HEK293T (cell line): Measurements from ENCODE around the gene LSAMP.
"Not testable (repeated sequence)": the region's sequence is repeated elsewhere in the genome, so short reads cannot be mapped to it uniquely, and the experiment has no call there.

Experiments
- CTCF ChIA-PET: fragments of 350-600 bp; formaldehyde crosslinking; extraction: SDS; loops from one replicate; lab custom pipeline; 2021; ENCODE audit warnings: antibody characterized with exemption, inconsistent platforms; lab: Yijun Ruan, JAX
- POLR2A ChIA-PET: fragments of 350-600 bp; formaldehyde crosslinking; extraction: SDS; loops from one replicate; lab custom pipeline; 2020; ENCODE audit warnings: antibody characterized with exemption, inconsistent platforms; lab: Yijun Ruan, JAX
- DNase-seq: peaks from one replicate; pipeline ENCODE4 v3.0.0; 2012; ENCODE audit warnings: mixed read lengths; ENCODE audit errors: extremely low spot score
- ARNT ChIP-seq: fragments of 450-650 bp; IDR thresholded peaks from 2 replicates; pipeline ENCODE4 v1.6.1; 2017; ENCODE audit warnings: mild to moderate bottlenecking
- BHLHE40 ChIP-seq: fragments of 450-650 bp; IDR thresholded peaks from 2 replicates; pipeline ENCODE4 v1.6.1; 2016; ENCODE audit warnings: mild to moderate bottlenecking, moderate library complexity, borderline replicate concordance
- CTBP1 ChIP-seq: fragments of 450-650 bp; IDR thresholded peaks from 2 replicates; pipeline ENCODE4 v1.6.1; 2016; ENCODE audit warnings: borderline replicate concordance
- ELF4 ChIP-seq: fragments of 450-650 bp; IDR thresholded peaks from 2 replicates; pipeline ENCODE4 v1.6.1; 2017; ENCODE audit warnings: antibody characterized with exemption
- FOXA1 ChIP-seq: fragments of 450-650 bp; IDR thresholded peaks from 2 replicates; pipeline ENCODE4 v1.6.1; 2016; ENCODE audit warnings: mild to moderate bottlenecking
- FOXK2 ChIP-seq: fragments of 450-650 bp; IDR thresholded peaks from 2 replicates; pipeline ENCODE4 v1.6.1; 2016; ENCODE audit warnings: mild to moderate bottlenecking
- FOXM1 ChIP-seq: fragments of 450-650 bp; IDR thresholded peaks from 2 replicates; pipeline ENCODE4 v1.6.1; 2017; ENCODE audit warnings: mild to moderate bottlenecking, borderline replicate concordance
- HDGF ChIP-seq: fragments of 450-650 bp; IDR thresholded peaks from 2 replicates; pipeline ENCODE4 v1.6.1; 2017; ENCODE audit warnings: antibody characterized with exemption, borderline replicate concordance
- L3MBTL2 ChIP-seq: fragments of 450-650 bp; conservative IDR thresholded peaks from 2 replicates; pipeline ENCODE4 v1.6.1; 2016; ENCODE audit warnings: mild to moderate bottlenecking
- LEF1 ChIP-seq: fragments of 450-650 bp; IDR thresholded peaks from 2 replicates; pipeline ENCODE4 v1.6.1; 2017; ENCODE audit warnings: mild to moderate bottlenecking, borderline replicate concordance
- NFRKB ChIP-seq: fragments of 450-650 bp; IDR thresholded peaks from 2 replicates; pipeline ENCODE4 v1.6.1; 2016; ENCODE audit warnings: mild to moderate bottlenecking, moderate library complexity
- PKNOX1 ChIP-seq: fragments of 450-650 bp; IDR thresholded peaks from 2 replicates; pipeline ENCODE4 v1.6.1; 2016
- SP1 ChIP-seq: fragments of 450-650 bp; IDR thresholded peaks from 2 replicates; pipeline ENCODE4 v1.6.1; 2017
- SUZ12 ChIP-seq: fragments of 450-650 bp; IDR thresholded peaks from 2 replicates; pipeline ENCODE4 v1.6.1; 2016; ENCODE audit warnings: mild to moderate bottlenecking
- TARDBP ChIP-seq: fragments of 450-650 bp; IDR thresholded peaks from 2 replicates; pipeline ENCODE4 v1.6.1; 2016
- ZNF384 ChIP-seq: fragments of 450-650 bp; IDR thresholded peaks from 2 replicates; pipeline ENCODE4 v1.6.1; 2016

The LSAMP gene

GRCh38 chr3:115768661-115769060 is 676.6 kb downstream of the LSAMP start:
- no peak for DNase-seq
- ChIA-PET POLR2A (no interaction called here), CTCF (no interaction called here)
- TF ChIP-seq NFRKB (no peak), LEF1 (no peak), ELF4 (no peak), ARNT (no peak), FOXM1 (no peak)

- ChIA-PET POLR2A (interaction anchor here (1.3 kb wide), 2 partner anchors 17 to 108 kb away, joined by 3 to 5 read pairs; no protein-coding TSS in a partner anchor), CTCF (interaction anchor here (0.5 to 1.0 kb wide), 3 partner anchors 11 to 51 kb away, joined by 3 to 4 read pairs (median 3); no protein-coding TSS in a partner anchor)
- no peak for DNase-seq
Measured at GRCh38 chr3:115766587-115767482, 678.5 kb downstream of the LSAMP start.

GRCh38 chr3:115761927-115762305 is 683.4 kb downstream of the LSAMP start:
- ChIA-PET POLR2A (no interaction called here), CTCF (interaction anchor here (0.6 to 1.2 kb wide), 3 partner anchors 22 to 550 kb away, joined by 3 to 4 read pairs (median 4); no protein-coding TSS in a partner anchor)
- TF ChIP-seq BHLHE40 (no peak), SP1 (no peak), ZNF384 (no peak), TARDBP (no peak), HDGF (no peak), NFRKB (no peak), CTBP1 (no peak), ELF4 (no peak), PKNOX1 (no peak), ARNT (no peak), L3MBTL2 (no peak), LEF1 (no peak), FOXA1 (no peak), FOXK2 (no peak), SUZ12 (no peak), FOXM1 (no peak)
- DNase-seq = no peak

More at GRCh38 chr3:115766587-115767482, 678.5 kb downstream of the LSAMP start:
- no peak for TF ChIP-seq SP1

GRCh38 chr3:115760716-115761115 is 684.6 kb downstream of the LSAMP start:
- ChIA-PET CTCF (no interaction called here), POLR2A (no interaction called here)
- DNase-seq = no peak
- no peak for TF ChIP-seq ARNT
- TF ChIP-seq SUZ12 = no peak
- no peak for TF ChIP-seq FOXA1
- no peak for TF ChIP-seq CTBP1
- TF ChIP-seq SP1 = no peak
- TF ChIP-seq ELF4 = no peak
- TF ChIP-seq FOXK2 = no peak
- TF ChIP-seq LEF1 = no peak
- TF ChIP-seq FOXM1 = no peak
- no peak for TF ChIP-seq TARDBP
- no peak for TF ChIP-seq HDGF
- no peak for TF ChIP-seq BHLHE40
- no peak for TF ChIP-seq ZNF384
- TF ChIP-seq L3MBTL2 = no peak
- no peak for TF ChIP-seq PKNOX1
- no peak for TF ChIP-seq NFRKB

- TF ChIP-seq CTBP1 (no peak), FOXA1 (no peak), NFRKB (no peak), LEF1 (no peak), BHLHE40 (no peak), ARNT (no peak), PKNOX1 (no peak), ZNF384 (no peak), SP1 (no peak), L3MBTL2 (no peak), TARDBP (no peak), SUZ12 (no peak), ELF4 (no peak), HDGF (no peak), FOXK2 (no peak), FOXM1 (no peak)
- POLR2A ChIA-PET = no interaction called here
- no peak for DNase-seq
- CTCF ChIA-PET = no interaction called here
Measured at GRCh38 chr3:115758076-115758763, 687.1 kb downstream of the LSAMP start.

GRCh38 chr3:115752978-115753377 is 692.3 kb downstream of the LSAMP start:
- POLR2A ChIA-PET, CTCF ChIA-PET, DNase-seq: not testable (repeated sequence)
